Posterior cingulate gyrus (tissue), 11 donors: ENCODE data around the gene TMEM151A.
"Not testable (repeated sequence)": the region's sequence is repeated elsewhere in the genome, so short reads cannot be mapped to it uniquely, and the experiment has no call there.

Experiments
- DNase-seq, 10 donors: peaks; one replicate each; pipeline versions ENCODE4 v3.0.0 to v3.0.0-alpha.2; 2020 to 2021; ENCODE audit warnings: mixed read lengths in 3 of 10
- intact Hi-C: fragments of 100-400 bp; cut with DNase I; formaldehyde crosslinking; loops from one replicate; pipeline ENCODE4 v1.15.1; 2023

Gene TMEM151A

DNA sequence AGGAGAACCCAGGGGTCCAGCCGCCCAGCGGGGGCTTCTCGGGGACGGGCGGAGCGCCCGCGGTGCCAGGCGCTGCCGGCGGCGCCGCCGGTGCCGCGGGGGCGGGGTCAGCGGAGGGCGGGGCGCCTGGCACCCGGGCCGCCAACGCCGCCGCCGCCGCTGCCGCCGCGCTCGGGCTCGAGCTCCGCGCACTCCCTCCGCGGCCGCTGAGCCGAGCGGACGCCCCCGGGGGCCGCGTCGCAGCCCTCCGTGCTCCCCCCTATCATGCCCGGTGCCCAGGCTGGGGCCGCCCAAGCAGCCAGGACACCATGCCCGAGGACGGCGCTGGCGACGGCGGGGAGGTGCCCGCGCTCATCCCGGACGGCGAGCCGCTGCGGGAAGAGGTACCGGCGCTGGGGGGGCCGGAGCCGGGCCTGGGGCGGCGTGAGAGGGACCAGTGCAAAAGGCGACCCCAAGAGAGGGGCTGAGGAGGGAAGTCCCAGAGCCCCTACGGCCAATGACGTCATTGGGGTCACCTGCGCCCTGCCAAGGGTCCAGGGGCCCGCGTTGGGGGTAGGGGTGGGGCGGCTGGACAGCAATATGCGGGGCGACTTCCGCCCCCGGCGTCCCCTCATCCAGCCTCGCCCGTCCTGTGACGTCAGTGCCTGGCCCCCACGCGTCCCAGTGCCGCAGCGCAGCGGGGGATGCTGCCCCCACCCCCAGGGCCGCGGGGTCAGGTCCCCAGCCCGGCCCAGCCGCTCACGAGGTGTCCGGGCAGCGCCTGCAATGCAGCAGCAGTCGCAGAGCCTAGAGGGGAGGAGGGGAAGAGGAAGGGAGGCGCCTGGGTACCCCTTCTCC, at the start of gene TMEM151A:
TSS of gene TMEM151A (plus strand) at position 189 of the 837 bp plus-strand sequence. CDS start at position 309, 120 bp downstream.
- intact Hi-C loops: loop anchor here (5.0 kb wide), 1 partner anchor 35 kb away; no protein-coding TSS in a partner anchor
- peak in 3 of 10 donors; percentile 76 to 94 (median 83) for DNase-seq

DNA sequence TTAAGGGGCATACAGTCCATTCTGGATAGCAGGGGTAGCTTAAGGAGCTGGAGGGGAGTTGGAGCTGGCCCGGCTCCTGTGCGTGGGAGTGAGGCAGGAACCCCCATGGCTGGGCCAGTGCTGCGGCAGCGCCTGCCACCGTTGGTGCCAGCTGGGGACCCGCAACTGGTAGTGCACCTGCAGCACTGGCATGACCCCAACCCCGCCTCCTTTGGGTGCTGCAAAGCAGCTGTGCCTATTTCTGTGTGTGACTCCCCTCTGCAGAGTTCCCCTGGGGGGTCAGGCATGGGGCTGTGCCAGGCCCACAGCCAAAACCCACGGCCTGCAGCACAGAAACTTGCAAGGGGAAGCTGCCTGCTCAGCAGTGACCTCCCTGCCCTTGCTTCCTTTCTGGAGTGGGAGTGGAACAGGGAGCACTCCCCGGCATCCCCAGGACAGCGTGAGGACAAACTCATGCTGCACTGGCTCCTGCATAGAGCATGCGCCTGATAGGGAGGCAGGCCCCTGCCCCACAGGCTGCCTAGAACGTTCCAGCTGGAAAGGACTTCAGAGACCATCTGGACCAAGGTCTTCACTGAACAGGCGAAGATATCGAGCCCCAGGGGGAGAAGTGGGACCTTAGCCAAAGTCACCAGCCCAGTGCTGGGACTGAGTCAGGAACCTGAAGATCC, 49.5 kb upstream of the TMEM151A start:
- DNase-seq: no peak
- intact Hi-C loops: no loop called here

DNA sequence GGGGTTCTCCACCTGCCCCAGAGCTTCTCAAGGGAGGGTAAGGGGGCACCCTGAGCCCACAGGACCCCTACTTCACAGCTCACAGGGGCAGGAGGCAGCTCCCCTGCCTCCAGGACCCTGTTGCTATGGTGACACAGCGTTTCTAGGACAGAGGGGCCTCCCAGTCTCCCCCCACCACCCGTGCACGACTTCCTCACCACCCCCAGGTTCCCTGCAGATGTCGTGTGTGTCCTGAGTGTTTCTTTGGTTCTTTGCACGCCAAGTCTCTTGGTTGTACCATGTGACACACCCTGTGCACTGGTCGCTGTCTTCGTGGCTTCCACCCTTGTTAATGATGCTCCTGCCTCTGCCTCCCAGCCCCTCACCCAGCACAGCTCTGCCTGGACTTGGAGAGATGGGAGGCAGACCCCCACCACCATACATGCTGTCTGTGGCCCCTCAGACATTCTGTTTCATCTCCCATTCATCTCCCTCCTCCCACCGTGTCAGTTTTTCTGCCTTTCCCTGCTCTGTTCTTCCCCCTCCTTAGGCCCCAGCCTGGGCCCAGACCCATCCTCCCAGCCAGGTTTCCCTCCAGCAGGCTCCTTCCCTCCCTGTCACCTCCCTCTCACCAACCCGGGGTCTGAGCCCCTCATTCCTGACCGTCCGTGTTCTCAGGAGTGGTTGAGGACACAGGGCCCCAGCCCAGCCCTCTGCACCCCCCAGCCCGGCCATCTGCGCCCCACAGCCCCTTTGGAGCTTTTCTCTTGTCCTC, 47.7 kb upstream of the TMEM151A start:
- intact Hi-C loops: no loop called here
- DNase-seq: no peak

DNA sequence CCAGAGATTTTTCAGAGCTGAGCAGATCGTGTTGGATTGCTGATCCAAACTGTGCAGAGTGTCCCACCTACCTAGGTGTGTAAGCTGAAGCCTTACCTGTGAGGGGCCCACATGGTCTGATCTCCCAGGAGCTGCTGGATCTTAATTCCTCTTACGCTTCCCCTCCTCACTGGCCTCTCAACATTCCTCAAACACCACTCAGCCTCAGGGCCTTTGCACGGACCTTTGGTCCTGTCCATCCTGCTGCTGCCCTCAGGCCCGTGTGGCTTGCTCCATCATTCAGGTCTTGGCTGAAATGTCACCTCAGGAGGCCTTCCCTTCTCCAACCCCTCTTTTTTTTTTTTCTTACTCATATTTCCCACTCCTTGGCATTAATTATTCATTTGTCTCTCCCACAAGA, 44.4 kb upstream of the TMEM151A start:
- intact Hi-C loops: no loop called here
- DNase-seq: no peak

DNA sequence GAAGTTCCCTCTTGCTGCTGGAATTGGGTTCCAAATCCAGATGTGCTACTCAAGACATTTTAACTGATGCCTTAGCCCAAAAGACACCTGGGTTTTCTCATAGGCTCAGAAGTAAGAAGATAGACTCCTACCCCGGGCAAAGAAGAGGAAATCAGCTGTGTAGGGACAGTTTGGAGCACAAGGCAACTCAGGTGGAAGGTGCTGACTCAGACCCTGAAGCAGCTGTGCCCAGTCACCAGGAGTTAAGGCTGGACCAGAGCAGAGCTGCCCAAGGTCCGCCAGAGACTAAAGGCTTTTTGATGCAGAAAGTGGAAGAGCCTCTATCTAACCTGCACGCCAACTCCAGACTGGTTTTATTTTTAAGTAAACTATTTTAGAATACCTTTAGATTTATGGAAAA, 43.9 kb upstream of the TMEM151A start:
- DNase-seq: no peak
- intact Hi-C loops: no loop called here

DNA sequence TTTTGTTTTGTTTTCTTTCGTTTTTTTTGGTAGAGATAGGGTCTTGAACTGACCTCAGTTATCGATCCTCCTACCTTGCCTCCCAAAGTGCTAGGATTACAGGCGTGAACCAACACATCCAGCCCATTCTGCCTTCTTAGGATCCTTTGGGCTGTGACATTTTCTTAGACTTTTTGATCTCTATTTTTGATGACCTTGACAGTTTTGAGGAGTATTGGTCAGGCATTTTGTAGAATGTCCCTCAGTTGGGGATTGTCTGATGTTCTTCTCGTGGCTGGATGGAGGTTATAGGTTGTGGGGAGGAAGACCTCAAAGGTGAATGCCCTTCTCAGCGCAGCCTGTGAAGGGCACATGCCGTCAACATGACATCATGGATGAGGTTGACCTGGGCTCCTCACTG, 42.8 kb upstream of the TMEM151A start:
- intact Hi-C loops: no loop called here
- DNase-seq: no peak

DNA sequence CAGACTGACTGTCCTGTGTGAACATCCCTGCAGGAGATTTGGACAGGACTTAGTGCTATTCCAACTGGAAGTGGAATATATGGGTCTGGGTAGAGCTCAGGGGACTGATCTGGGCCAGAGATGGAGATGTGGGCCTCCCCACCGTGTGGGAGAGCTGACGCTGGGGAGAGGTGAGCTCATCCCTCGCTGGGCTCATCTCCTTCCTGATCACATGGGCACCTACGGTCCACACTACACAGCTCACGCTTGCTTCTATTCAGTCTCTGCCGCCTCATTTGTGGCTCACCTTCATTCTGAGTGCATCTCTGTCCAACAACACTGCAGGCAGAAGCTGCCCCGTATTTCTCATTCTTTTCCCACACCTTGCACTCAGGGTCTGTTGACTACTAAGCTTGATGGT, 39.9 kb upstream of the TMEM151A start:
- intact Hi-C loops: no loop called here

DNA sequence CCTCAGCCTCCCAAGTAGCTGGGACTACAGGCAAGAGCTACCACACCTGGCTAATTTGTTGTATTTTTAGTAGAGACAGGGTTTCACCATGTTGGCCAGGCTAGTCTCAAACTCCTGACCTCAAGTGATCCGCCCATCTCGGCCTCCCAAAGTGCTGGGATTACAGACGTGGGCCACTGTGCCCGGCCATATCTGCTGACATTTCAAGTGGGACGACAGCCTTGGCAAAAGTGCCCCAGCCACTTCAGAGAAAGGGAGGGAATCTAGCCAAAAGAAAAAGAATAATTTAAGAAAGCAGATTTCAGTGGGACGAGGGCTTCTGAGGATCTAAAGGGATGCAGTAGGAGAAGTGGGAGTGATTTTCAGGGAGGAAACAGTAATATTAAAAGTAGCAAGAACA, 38.6 kb upstream of the TMEM151A start:
- intact Hi-C loops, DNase-seq: not testable (repeated sequence)

More for the DNA sequence above, 39.9 kb upstream of the TMEM151A start:
- DNase-seq: peak in 1 of 10 donors; percentile 32

DNA sequence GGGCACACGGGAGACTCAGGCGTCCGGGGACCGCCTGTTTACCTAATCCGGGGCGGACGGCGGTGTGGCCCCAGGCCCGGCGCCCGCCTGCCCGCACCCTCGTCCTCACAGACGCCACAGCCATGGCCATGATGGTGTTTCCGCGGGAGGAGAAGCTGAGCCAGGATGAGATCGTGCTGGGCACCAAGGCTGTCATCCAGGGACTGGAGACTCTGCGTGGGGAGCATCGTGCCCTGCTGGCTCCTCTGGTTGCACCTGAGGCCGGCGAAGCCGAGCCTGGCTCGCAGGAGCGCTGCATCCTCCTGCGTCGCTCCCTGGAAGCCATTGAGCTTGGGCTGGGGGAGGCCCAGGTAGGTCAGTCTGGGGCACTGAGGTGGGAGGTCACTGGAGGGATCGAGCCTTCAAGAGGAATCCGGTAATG, 33.2 kb upstream of the TMEM151A start:
- intact Hi-C loops: loop anchor here (1.0 kb wide), 1 partner anchor 36 kb away; no protein-coding TSS in a partner anchor
- DNase-seq: no peak

DNA sequence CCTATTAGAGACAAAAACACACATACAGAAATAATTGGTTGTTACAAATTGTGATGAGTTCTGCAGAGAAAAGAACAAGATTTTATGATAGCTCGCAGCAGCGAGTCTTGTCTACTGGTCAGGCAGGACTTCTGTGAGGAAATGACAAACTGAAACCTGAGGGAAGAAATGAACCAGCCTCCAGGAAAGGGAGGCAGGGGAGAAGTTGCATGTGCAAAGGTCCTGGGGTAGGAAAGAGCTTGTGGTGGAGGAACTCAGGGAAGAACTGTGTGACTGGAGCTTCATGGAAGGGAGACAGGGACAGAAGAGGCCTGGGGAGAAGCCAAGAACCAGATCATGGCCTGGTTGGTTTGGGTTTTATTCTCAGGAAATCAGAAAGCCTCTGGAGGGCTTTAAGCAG, 32.5 kb upstream of the TMEM151A start:
- intact Hi-C loops: no loop called here
- DNase-seq: no peak

DNA sequence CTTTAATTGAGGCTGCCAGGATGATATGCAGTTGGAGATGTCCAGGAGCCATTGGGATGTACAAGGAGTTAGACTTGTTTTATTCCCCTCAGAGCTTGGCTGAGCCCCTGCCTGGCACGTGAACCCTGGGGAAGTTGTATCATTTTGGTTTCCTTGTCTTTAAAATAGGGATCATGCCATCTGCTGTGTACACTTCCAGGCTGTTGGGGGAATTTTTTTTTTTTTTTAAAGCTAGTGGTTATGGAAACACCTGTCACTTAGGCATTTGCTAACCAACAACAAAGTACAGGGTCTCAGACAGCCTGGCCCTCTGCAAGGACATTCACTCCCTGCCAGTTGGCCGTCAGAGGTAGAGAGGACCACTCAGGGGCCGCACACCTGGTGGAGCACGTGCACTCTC, 31.7 kb upstream of the TMEM151A start:
- intact Hi-C loops: no loop called here
- DNase-seq: no peak

DNA sequence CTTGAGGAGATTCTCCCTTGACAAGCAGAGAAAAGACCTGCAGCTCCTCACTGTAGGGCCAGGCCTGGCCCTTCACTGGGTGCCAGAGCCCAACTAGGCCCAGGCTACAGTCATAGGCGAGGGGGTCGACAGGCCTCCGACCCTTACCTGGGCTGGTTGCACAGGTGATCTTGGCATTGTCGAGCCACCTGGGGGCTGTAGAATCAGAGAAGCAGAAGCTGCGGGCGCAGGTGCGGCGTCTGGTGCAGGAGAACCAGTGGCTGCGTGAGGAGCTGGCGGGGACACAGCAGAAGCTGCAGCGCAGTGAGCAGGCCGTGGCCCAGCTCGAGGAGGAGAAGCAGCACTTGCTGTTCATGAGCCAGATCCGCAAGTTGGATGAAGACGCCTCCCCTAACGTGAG, 30.1 kb upstream of the TMEM151A start:
- DNase-seq: no peak
- intact Hi-C loops: no loop called here

DNA sequence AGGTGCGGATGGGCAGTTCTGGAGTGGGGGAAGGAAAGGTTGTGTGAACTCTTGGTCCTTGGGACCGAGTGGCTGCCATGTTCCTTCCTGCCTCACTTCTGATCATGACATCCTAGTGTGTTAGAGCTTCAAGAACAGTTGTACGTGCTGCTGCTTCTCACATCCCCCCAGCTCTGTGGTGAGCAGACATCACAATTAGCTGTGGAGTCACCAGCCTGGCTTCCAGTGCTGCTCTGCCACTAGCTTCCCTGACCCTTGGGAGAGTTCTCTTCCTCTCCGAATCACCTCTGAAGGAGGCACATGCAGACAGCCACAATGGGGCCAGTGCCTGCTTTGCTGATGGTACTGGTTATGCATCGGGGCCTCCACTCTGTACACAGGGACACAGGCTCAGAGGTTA, 29.5 kb upstream of the TMEM151A start:
- intact Hi-C loops: no loop called here
- no peak for DNase-seq

DNA sequence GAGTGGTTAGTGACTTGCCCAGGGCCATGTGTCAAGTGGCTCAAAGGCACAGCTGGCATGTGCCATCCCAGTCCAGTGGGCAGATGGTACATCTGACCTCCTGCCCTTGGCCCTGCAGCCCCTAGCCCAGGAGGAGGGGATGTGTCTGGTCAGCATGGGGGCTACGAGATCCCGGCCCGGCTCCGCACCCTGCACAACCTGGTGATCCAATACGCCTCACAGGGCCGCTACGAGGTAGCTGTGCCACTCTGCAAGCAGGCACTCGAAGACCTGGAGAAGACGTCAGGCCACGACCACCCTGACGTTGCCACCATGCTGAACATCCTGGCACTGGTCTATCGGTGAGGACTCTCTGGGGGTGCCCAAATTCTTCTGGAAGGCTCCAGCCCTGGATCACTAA, 29.0 kb upstream of the TMEM151A start:
- no peak for DNase-seq
- intact Hi-C loops: no loop called here

DNA sequence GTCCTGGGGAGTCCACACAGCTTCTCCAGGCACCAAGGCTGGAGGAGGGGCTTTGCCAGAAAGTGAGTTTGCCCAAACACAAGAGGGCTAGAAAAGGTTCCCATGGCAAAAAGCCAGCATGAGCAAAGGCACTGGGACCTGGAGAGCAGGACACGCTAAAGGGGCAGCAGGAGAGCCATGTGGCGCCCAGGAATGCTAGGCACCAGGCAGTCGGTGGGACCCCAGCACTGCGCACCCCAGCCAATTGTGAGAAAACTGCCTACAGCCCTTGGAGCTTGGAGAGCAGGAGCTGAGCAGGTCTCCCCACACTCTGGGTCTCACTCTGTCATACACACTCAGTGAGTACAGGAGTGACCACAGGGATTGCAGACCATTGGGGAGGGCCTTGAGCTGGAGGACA, 28.5 kb upstream of the TMEM151A start:
- intact Hi-C loops: no loop called here
- DNase-seq: no peak

DNA sequence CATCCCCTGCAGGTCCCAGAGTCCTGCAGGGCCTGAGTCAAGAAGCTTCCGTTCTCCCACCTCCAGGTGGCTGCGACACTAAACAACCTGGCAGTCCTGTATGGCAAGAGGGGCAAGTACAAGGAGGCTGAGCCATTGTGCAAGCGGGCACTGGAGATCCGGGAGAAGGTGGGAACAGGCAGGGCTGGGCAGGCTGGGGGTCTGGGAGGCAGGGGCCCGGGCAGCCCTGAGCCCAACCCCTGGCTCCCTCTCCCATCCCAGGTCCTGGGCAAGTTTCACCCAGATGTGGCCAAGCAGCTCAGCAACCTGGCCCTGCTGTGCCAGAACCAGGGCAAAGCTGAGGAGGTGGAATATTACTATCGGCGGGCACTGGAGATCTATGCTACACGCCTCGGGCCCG, 27.9 kb upstream of the TMEM151A start:
- intact Hi-C loops: no loop called here

DNA sequence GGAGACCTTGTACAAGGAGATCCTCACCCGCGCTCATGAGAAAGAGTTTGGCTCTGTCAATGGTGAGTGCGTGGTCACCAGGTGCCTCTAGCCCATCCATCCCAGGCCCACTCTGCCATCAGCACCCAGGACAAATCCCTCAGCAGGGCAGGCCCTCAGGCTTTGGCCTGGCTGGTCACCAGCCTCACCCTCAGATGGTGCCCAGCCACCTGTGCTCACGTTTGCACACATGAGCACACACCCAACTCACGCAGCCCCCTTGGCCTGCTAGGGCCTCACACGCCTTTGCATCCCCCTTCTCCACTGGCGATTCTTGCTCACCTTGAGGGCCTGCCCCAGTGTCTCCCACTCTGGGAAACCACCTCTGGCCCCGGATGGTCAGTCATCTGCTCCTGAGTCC, 27.3 kb upstream of the TMEM151A start:
- intact Hi-C loops: no loop called here
- DNase-seq: peak in 1 of 10 donors; percentile 66

More for the DNA sequence above, 27.9 kb upstream of the TMEM151A start:
- DNase-seq: no peak

DNA sequence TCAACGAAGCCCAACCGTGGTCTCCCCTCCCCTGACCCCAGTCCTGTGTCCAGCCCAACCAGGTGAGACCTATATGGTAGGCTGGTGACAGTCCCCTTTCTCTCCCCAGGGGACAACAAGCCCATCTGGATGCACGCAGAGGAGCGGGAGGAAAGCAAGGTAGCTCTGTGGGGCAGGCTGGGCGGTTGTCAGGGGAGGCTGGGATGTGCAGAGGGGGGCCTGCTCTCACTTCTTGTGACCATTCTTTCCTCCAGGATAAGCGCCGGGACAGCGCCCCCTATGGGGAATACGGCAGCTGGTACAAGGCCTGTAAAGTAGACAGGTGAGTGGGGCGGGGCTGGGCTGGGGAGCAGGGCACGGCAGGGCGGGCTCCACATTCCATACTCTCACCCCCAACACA, 26.8 kb upstream of the TMEM151A start:
- DNase-seq: peak in 1 of 10 donors; percentile 59
- intact Hi-C loops: no loop called here

DNA sequence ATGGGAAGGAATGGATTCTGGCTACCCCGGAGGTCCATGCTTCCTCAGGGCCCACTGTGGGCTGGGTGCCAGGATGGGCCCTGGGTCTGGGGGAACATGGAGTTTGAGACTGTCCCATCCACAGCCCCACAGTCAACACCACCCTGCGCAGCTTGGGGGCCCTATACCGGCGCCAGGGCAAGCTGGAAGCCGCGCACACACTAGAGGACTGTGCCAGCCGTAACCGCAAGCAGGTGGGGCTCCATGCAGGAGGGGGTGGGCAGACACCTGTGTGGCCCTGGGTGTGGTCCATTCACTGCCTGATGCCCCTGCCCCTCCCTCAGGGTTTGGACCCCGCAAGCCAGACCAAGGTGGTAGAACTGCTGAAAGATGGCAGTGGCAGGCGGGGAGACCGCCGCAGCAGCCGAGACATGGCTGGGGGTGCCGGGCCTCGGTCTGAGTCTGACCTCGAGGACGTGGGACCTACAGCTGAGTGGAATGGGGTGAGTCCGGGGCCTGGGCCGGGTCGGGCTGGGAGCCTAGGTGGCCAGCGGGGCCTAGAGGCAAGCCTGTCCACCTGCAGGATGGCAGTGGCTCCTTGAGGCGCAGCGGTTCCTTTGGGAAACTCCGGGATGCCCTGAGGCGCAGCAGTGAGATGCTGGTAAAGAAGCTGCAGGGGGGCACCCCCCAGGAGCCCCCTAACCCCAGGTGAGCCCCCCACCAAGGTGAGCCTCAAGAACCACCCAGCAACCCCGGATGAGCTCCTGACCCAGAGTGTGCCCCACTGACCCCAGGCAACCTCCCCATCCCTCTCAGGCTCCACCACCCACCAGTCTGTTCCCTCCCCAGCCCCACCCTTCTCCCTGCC, 25.9 kb upstream of the TMEM151A start:
- intact Hi-C loops: no loop called here
- peak in 1 of 10 donors; percentile 71 for DNase-seq

DNA sequence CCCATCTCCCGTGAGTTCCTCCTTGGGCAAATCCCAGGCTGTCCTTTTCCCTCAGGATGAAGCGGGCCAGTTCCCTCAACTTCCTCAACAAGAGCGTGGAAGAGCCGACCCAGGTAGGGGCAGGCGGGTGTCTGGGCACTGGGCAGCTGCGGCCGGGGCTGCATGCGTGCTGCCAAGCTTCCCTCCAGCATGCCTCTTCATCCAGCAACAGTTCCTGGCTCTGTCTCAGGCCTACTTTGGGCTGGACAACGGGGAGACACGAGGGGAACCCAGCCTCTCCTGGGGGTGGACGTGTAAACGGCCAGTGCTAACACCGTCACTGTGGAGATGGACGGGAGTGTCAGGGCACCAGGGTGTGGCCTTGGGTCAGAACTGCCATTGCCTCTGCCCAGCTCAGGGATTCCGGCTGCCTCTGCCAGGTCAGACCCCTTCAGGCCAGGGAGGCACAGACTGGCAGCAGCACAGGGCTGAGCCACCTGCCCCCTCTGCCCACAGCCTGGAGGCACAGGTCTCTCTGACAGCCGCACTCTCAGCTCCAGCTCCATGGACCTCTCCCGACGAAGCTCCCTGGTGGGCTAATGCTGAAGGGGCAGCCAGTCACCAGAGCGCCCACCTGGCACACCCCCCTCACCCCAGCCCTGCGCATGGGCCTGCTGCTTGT, 25.2 kb upstream of the TMEM151A start:
- DNase-seq: peak in 1 of 10 donors; percentile 74

More for the DNA sequence above, 25.2 kb upstream of the TMEM151A start:
- intact Hi-C loops: no loop called here
